HG03432 (cell line): Measurements from ENCODE around the gene ZNF516.

Experiments
- ATAC-seq: cut with Tn5 transposase; IDR thresholded peaks from one replicate; pipeline ENCODE4 v1.9.1; 2021; ENCODE audit warnings: mild to moderate bottlenecking, moderate library complexity; ENCODE audit not compliant: unreplicated experiment

The ZNF516 gene

GRCh38 chr18:76456018-76456750, 38.9 kb downstream of the ZNF516 start:
- no peak for ATAC-seq

- no peak for ATAC-seq
Measured at GRCh38 chr18:76455003-76455676, 39.9 kb downstream of the ZNF516 start.

- no peak for ATAC-seq
Measured at GRCh38 chr18:76454418-76454817, 40.6 kb downstream of the ZNF516 start.

DNA sequence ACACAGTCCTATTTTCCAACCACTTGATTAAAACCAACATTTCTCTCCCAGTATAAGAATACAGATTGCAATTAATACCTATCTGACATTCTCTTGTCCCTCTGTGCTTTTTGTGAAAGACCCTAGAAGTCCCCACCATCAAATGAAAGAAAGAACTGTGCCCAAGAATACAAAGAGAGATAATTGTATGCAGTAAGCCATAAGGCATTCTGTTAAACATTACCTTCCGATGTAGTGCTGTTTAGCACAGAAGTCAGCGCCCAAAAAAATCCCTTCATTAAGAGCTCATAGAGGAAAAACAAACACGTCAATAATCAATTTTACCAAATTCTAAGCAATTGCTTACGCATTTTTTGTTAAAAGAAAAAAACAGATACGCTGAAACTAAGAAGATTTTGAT, 41.1 kb downstream of the ZNF516 start:
- ATAC-seq = no peak

- no peak for ATAC-seq
Measured at GRCh38 chr18:76453057-76453561, 41.9 kb downstream of the ZNF516 start.

- ATAC-seq = no peak
Measured at GRCh38 chr18:76452357-76452756, 42.7 kb downstream of the ZNF516 start.

DNA sequence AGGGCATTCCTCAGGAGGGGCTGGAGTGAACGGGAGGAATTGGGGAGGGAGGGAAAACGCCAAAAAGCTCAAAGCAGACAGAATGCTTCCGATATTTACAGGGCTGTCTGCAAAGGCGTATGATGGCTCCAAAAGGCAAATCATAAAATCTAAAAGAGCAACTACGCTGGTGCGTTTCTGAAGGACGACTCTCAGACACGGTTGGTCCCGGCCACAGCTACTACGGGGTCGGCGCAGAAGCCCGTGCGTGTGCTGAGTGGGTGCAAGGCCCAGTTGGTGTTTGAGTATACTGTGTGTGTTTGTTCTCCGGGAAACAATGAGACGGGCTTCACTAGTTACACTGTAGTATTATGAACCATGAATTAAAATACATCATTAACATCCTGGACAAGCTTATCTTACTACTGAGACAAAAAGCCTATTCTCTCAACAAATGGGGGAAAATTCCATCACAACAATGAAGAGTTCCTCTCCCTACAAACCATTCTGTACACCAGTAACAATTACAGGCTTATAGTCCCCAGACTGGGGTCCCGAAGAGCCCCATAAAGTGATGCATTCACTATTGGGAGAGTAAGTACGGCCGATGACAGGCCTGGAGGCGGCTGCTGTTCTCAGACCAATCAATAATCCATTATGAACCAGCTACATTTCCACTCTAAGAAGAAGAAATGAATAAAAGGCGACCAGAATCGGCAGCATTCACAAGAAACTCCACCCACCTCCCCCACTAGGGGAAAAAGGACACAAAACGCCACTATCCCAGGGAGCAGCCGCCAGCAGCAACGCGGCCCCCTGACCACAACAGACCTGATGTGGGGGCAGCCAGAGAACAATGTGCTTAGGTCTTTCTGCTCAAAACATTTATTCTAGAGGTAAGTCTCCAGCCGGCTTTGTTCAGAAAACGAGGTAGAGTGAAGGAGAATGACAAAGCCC, 43.4 kb downstream of the ZNF516 start:
- peak; percentile 39 for ATAC-seq

GRCh38 chr18:76450452-76451395, 44.3 kb downstream of the ZNF516 start:
- ATAC-seq = peak; percentile 50

GRCh38 chr18:76449111-76449453, 46.0 kb downstream of the ZNF516 start:
- no peak for ATAC-seq

DNA sequence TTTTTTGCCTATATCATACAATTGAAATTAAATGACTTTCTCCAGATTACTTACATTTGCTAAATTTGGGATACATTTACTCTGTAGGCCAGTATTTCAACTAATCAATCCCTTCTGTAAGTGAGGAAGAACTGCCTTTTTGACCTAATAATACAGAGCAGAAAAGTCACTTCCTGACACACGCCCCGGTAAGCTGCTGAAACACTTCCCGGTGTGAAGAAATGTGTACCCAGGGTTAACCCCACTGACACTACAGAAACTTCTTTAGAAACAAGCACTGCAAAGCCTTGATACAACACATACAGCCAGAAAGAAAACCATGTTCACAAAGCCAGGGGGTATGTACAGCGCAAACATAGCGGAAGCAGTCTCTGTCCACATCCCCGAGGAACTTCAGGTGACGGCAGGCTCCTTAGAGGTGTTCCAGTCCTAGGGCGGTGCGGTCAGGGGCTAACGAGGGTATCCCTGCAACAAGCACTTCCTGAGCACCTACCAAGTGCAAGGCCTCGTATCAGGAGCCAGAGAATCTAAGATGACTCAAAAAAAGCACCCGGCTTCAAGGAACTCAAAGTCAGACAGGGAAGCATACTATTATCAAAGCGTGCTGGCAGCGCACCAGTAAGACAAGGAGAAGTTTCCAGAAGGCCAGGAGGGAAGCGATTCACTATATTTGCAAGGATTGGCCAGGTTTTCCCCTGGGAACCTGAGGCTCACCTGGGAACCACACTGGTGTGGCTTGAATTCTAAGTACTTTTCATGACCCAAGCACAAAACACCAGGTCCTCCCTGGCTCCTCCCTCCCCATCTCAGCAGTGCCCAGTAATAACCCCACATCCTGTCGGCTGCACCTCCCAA, 46.6 kb downstream of the ZNF516 start:
- ATAC-seq = no peak

DNA sequence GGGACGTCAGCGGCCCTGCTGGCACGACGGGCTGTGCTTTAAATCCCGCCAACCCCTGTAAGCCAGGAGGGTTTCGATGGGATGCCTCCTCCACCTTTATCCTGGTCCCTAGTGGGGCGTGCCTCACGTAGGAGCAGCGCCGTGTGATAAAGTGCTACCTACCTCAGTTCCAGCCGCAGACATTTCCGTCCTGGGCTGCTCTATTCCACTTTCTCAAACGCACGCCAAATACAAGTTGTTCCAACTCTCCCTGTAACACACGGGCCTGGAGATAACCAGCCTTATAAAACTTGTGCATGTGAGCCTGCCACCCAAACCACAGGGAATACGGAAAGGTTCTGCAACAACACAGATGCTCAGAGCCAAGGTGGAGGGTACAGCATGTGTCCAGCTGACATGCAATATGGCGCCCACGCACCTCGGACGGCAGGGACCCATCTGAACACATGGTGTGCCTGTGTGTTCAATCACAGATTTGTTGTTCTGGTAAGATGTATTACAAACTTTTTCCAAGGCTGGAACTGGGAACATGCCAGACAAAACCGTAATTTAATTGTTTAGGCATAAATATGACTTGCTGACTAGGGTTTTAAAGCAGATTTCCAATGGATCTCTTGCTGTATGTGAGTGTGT, 47.7 kb downstream of the ZNF516 start:
- no peak for ATAC-seq

DNA sequence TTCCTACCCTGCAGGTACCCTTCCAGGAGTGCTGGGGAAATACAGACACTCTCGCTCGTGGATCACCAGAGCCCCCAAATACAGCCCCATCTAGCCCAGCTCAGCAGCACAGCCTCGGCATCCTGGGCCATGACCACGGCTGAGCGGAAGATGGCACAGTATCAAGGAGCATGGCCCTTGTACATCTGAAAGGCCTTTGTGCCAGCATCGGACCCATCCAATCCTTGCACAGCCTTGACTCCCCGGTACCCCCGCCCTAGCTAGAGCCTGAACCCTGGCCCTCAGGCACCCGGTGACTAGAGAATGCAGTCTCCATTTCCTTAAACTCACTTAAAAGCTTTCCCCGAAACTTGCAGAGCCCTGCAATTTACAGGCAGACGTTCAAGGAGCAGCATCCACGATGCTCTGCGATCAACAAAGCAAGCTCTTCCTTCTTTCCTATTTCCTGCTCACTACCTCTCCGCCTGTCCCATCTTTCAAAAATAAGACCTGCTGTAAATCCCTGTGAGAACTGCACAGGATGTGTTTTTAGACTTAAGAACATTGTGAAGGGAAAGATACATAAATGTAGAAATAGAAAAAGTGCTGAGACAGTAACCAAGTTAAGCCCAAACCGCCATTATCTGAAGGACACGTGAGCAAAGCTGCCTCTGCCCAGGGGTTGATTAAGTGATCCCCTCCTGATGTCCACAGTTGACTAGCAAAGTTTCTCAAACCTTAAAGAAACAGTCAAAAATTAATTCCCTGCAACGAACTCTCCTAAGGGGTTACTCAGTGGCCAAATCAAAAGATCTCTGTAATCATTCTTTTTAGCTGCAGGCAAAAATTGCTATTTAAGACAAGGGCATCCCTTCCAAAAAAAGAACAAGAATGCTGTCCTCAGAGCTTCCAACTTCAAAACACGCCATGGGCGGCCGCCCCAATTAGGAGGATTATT, 48.5 kb downstream of the ZNF516 start:
- no peak for ATAC-seq

DNA sequence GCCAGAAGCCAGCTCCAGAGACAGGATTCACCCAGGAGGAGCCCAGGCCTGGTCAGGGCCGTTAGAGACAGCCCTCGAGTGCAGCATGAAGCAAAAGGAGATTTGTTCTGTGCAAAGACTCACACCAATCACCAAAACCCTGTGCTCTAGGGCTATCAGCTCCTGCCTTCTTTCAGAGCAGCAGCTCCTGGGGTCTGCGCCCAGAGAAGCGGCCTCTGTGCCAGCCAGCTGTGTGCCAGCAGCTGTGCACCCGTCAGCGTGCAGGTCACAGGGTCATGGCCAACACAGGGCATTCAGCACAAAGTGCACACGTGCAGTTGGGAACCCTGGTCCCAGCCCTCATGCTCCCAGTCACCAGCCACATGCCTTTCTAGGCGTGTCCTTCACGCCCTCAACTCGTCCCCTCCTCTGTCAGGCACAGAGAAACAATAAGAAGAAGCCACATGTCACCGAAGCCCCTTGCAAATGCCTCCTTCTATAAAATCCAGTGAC, 49.3 kb downstream of the ZNF516 start:
- ATAC-seq = no peak

- no peak for ATAC-seq
Measured at GRCh38 chr18:76445275-76445674, 49.8 kb downstream of the ZNF516 start.

DNA sequence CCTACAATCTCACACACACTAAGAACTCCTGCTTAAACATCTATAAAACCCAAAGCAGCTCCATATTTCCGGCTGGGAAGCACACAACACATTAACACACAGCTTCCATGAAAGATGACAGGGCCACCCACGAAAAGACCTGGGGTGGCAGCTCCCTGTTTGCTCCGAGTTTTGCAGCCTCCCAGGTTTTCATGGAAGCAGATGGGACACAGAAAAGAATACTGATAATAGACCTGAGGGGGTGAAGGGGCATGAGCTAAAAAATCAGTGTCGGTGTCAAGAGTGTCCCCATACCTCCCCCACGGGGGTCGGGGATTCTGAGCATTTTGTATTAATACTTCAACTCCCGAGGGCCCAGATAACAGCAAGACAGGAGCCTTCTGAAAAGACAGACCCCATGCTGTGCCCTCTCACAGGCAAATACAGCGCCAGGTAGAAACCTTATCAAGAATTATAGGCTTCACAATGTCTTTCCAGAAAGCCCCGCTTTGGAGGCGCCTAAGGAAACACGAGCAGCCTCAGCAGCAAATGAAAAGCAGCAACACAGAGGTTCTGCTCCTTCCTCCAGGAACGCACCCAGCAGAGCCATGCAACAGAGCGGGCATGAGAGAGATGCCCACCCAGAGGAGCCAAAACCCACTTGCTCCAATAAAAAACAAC, 50.5 kb downstream of the ZNF516 start:
- no peak for ATAC-seq

- ATAC-seq = no peak
Measured at GRCh38 chr18:76443519-76444445, 51.3 kb downstream of the ZNF516 start.
